GM10266 (cell line): Measurements from ENCODE around the gene DAZL.
A peak's percentile ranks its signal among the peaks of the same experiment; 100 is the strongest.

ENCODE experiments used
- DNase-seq: peaks from one replicate; pipeline ENCODE4 v3.0.0; 2012; ENCODE audit errors: extremely low spot score
- TF ChIP-seq, protein P1 (sequence below): IDR thresholded peaks from 2 replicates; pipeline ENCODE4 v1.5.1; 2012; ENCODE audit warnings: mild to moderate bottlenecking, low read depth; ENCODE audit not compliant: control insufficient read depth, insufficient read depth; ENCODE audit errors: missing control alignments

Gene DAZL

DNA sequence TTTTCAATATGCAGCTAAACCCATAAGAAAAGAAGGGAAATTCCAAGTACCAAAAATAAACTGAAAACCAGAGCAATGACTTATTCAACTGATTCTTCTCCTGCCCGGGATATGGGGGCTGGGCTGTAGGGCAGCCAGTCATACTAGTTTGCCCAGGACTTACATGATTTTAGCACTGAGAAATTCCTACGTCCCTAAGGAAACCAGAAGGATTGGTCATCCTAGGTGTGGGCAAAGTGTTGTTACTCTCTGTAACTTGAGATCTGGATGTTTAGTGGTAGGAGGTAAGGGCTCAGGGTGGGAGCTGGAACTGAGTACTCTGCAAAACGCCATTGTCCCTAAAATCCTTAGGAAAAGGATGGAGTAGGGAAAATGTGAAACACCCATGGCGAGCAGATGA lies 1.2 kb upstream of the DAZL start:
- no peak for DNase-seq

DNA sequence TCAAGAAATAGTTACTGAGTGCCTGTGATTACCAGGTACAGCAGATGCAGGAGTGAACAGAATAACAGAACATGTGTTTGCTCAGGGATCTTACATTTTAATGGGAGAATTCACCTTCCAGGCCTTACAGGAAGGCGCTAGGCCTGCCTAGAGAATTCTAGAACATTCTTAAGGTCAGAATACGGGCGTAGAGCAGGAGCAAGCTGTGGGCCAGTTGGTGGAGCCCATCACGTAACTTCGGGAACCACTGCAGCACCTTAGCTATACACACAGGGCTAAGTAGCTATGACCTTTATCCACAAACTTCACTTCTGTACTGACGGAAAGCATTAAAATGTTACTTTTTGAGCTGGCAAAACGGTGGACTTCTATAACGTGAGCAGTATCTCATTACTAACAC lies 743 bp upstream of the DAZL start:
- TF ChIP-seq, protein P1, sequence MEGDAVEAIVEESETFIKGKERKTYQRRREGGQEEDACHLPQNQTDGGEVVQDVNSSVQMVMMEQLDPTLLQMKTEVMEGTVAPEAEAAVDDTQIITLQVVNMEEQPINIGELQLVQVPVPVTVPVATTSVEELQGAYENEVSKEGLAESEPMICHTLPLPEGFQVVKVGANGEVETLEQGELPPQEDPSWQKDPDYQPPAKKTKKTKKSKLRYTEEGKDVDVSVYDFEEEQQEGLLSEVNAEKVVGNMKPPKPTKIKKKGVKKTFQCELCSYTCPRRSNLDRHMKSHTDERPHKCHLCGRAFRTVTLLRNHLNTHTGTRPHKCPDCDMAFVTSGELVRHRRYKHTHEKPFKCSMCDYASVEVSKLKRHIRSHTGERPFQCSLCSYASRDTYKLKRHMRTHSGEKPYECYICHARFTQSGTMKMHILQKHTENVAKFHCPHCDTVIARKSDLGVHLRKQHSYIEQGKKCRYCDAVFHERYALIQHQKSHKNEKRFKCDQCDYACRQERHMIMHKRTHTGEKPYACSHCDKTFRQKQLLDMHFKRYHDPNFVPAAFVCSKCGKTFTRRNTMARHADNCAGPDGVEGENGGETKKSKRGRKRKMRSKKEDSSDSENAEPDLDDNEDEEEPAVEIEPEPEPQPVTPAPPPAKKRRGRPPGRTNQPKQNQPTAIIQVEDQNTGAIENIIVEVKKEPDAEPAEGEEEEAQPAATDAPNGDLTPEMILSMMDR = no peak
- no peak for DNase-seq

More for the DNA sequence above, 1.2 kb upstream of the DAZL start:
- TF ChIP-seq, protein P1 = no peak

DNA sequence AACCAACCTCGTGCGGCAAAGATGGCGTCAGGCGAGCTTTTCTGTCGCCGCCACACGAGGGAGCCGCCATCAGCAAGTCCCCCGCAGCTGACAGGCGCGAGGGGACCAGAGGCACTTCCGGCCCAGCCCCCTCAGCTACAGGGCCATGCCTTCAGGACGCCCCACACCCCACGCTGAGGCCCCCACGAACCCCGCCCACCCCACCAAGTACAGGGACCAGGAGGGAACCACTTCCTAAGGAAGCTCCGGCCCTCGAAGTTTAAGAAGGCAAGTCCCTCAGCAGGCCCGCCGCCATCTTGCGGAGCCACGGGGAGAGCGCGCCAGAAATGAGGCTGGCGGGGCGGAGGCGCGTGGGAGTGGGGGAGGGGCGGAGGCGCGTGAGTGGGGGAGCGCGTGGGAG lies 790 bp downstream of the DAZL start:
- DNase-seq = no peak
- TF ChIP-seq, protein P1 = no peak

GRCh38 chr3:16601537-16602005 lies 3.7 kb downstream of the DAZL start:
- DNase-seq = no peak
- TF ChIP-seq, protein P1 = no peak

GRCh38 chr3:16600780-16601536 lies 4.3 kb downstream of the DAZL start:
- DNase-seq = peak; percentile 72
- TF ChIP-seq, protein P1 = peak; percentile 73

DNA sequence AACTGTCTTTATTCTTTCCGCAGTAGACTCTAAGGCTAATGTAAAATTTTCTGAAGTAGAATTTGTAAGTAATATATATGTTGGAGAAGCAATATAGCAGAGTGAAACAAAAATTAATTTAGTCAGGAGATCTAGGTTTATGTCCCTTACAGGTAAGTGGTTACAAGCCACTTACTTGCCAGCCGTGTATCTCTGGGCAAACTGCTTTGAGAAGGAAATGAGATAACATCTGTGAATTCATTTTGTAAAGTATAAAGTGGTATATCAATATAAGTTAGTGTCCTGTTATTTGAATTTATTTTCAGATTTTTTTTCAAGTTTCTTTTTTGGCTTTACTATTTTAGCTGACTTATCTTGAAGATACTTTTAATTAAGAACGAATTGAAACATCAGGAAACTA lies 5.5 kb downstream of the DAZL start:
- no peak for DNase-seq
- TF ChIP-seq, protein P1 = no peak

GRCh38 chr3:16596352-16597032 lies 8.7 kb downstream of the DAZL start:
- TF ChIP-seq, protein P1 = no peak

More at GRCh38 chr3:16596352-16597032, 8.7 kb downstream of the DAZL start:
- DNase-seq = no peak
